ENCODE measurements around the gene DDX10.
"Not testable (repeated sequence)": the region's sequence is repeated elsewhere in the genome, so short reads cannot be mapped to it uniquely, and the experiment has no call there.

DDX10 gene

GRCh38 chr11:108729227-108729871 lies 64.5 kb downstream of the DDX10 start:
- H3K27me3 ChIP-seq: no peaks in the 10 kb centered on the region
- DNase-seq: no peak
- no peak overlapping the region for H3K4me3 ChIP-seq
- intact Hi-C loops (cut with DNase I; ENCODE audit: low total_unique reads): no loop called here
- no peak overlapping the region for H3K27ac ChIP-seq
- no peak for TF ChIP-seq CTCF (IDR thresholded peaks at IDR 0.05)
- peaks cover 0 to 7% (median 5%) of the 10 kb centered on the region in 3 donors for H3K36me3 ChIP-seq
- no peaks in the 10 kb centered on the region for H3K9me3 ChIP-seq
- peaks cover 0 to 10% (median 1%) of the 10 kb centered on the region in 4 donors for H3K4me1 ChIP-seq

- Histone ChIP-seq H3K27me3 (no peaks in the 10 kb centered on the region), H3K9me3 (no peaks in the 10 kb centered on the region), H3K36me3 (no peaks in the 10 kb centered on the region), H3K27ac (no peak overlapping the region), H3K4me1 (peaks cover 0 to 10% (median 1%) of the 10 kb centered on the region in 4 donors), H3K4me3 (no peak overlapping the region)
- no peak for DNase-seq
- no peak for TF ChIP-seq CTCF (IDR thresholded peaks at IDR 0.05)
- intact Hi-C loops (cut with DNase I; ENCODE audit: low total_unique reads): no loop called here
Measured at GRCh38 chr11:108732395-108732794, 67.5 kb downstream of the DDX10 start.

GRCh38 chr11:108733479-108734116 lies 68.7 kb downstream of the DDX10 start:
- Histone ChIP-seq H3K27ac (no peak overlapping the region), H3K4me1 (peaks cover 0 to 10% (median 1%) of the 10 kb centered on the region in 4 donors), H3K9me3 (no peaks in the 10 kb centered on the region), H3K27me3 (no peaks in the 10 kb centered on the region), H3K36me3 (no peaks in the 10 kb centered on the region), H3K4me3 (no peak overlapping the region)
- no peak for DNase-seq
- intact Hi-C loops (cut with DNase I; ENCODE audit: low total_unique reads): no loop called here
- TF ChIP-seq CTCF (IDR thresholded peaks at IDR 0.05): no peak

- H3K4me3 ChIP-seq: no peak overlapping the region
- no peak for TF ChIP-seq CTCF (IDR thresholded peaks at IDR 0.05)
- no peaks in the 10 kb centered on the region for H3K9me3 ChIP-seq
- no peak for DNase-seq
- no peak overlapping the region for H3K27ac ChIP-seq
- H3K4me1 ChIP-seq: peaks cover 0 to 10% (median 1%) of the 10 kb centered on the region in 4 donors
- intact Hi-C loops (cut with DNase I; ENCODE audit: low total_unique reads): no loop called here
- H3K27me3 ChIP-seq: no peaks in the 10 kb centered on the region
- H3K36me3 ChIP-seq: no peaks in the 10 kb centered on the region
Measured at GRCh38 chr11:108734283-108734682, 69.4 kb downstream of the DDX10 start.

- no peaks in the 10 kb centered on the region for H3K36me3 ChIP-seq
- no peak for DNase-seq
- H3K4me3 ChIP-seq: no peak overlapping the region
- no peak overlapping the region for H3K27ac ChIP-seq
- peak in 1 of 2 experiments; percentile 17 for TF ChIP-seq CTCF (IDR thresholded peaks at IDR 0.05)
- no peaks in the 10 kb centered on the region for H3K9me3 ChIP-seq
- intact Hi-C loops (cut with DNase I; ENCODE audit: low total_unique reads): no loop called here
- no peaks in the 10 kb centered on the region for H3K27me3 ChIP-seq
- peaks cover 0 to 10% (median 1%) of the 10 kb centered on the region in 4 donors for H3K4me1 ChIP-seq
Measured at GRCh38 chr11:108734956-108735559, 70.2 kb downstream of the DDX10 start.

GRCh38 chr11:108740132-108740531 lies 75.3 kb downstream of the DDX10 start:
- H3K9me3 ChIP-seq; DNase-seq; H3K27me3 ChIP-seq; H3K27ac ChIP-seq; H3K36me3 ChIP-seq; H3K4me3 ChIP-seq; intact Hi-C loops (cut with DNase I; ENCODE audit: low total_unique reads): not testable (repeated sequence)
- peaks cover 0 to 11% (median 0%) of the 10 kb centered on the region in 4 donors for H3K4me1 ChIP-seq
